K562 (cell line): ENCODE results near the gene CCDC85C. TPM values are rescaled to one million over a fixed set of nuclear protein-coding genes. Genes with fewer than 3 reads are reported as not detected.

Experiments
- ATAC-seq: fragments of 200-7000 bp; cut with Tn5 transposase; 3 replicates; pipeline ENCODE4 v1.9.1; 2020; ENCODE audit warnings: moderate library complexity
- BruUV-seq: library from RNA; stranded (reverse); fragments of 400-500 nt; replicated peaks from 2 replicates; lab custom pipeline; 2021; lab: Mats Ljungman, UMichigan
- CTCF ChIA-PET: fragments of 300-600 bp; formaldehyde crosslinking; extraction: SDS; loops from one replicate; lab custom pipeline; 2021; ENCODE audit warnings: low intra/inter-chr PET ratio; lab: Yijun Ruan, JAX
- POLR2A ChIA-PET: fragments of 300-600, 350-650 bp; sonication (Branson Sonifier 250); formaldehyde crosslinking; extraction: SDS; loops from one replicate; lab custom pipeline; 2021; ENCODE audit warnings: antibody characterized with exemption, inconsistent platforms; lab: Yijun Ruan, JAX
- DNase-seq, 4 experiments: peaks; one replicate each; pipeline versions ENCODE4 v3.0.0 to v3.0.0-alpha.2; 2011 to 2018; ENCODE audit warnings: low spot score in 3 of 4, mixed read lengths in 3 of 4; ENCODE audit errors: extremely low read depth in 1 of 4
- FAIRE-seq: peaks from 2 replicates; lab custom pipeline; 2011; peaks lifted over from hg19 to GRCh38; lab: Jason Lieb, UNC
- H2AFZ ChIP-seq: 2 replicates; pipeline ENCODE4 v1.6.0; 2011; ENCODE audit warnings: low read depth, low read length, control low read depth, inconsistent platforms
- H3K27ac ChIP-seq: fragments of 200-600 bp; 3 replicates; pipeline ENCODE4 v1.8.0; 2011; ENCODE audit warnings: low read depth, mild to moderate bottlenecking, control low read depth, inconsistent platforms, low read length, moderate library complexity, mixed read lengths; ENCODE audit errors: extremely low read depth
- H3K27me3 ChIP-seq, 2 experiments: fragments of 300-600 bp in 1 of 2; 2 replicates in 1 of 2; 3 replicates in 1 of 2; pipeline versions ENCODE4 v1.6.0 to v1.8.0; 2011; ENCODE audit warnings: inconsistent platforms in 2 of 2, low read length in 2 of 2, mild to moderate bottlenecking in 1 of 2, mixed read lengths in 1 of 2, moderate library complexity in 1 of 2; ENCODE audit not compliant: control insufficient read depth in 2 of 2, insufficient read depth in 2 of 2
- H3K36me3 ChIP-seq: fragments of 300-600 bp; 3 replicates; pipeline ENCODE4 v1.8.0; 2011; ENCODE audit warnings: mild to moderate bottlenecking, low read length, inconsistent platforms; ENCODE audit not compliant: control insufficient read depth, insufficient read depth
- H3K4me1 ChIP-seq, 2 experiments: fragments of 200-600 bp in 1 of 2; replicated peaks in 1 of 2; 2 replicates in 1 of 2; 3 replicates in 1 of 2; pipeline versions ENCODE4 v1.5.1 to v1.8.0; 2011; ENCODE audit warnings: inconsistent platforms in 2 of 2, low read length in 2 of 2, mild to moderate bottlenecking in 1 of 2, mixed read lengths in 1 of 2, moderate library complexity in 1 of 2; ENCODE audit not compliant: control insufficient read depth in 2 of 2, insufficient read depth in 2 of 2
- H3K4me2 ChIP-seq: 2 replicates; pipeline ENCODE4 v1.6.1; 2011; ENCODE audit warnings: low read length, control low read depth, inconsistent platforms, mixed read lengths; ENCODE audit not compliant: insufficient read depth
- H3K4me3 ChIP-seq: fragments of 200-600 bp; sonication (generic), shearing (Covaris generic); 2 replicates; pipeline ENCODE4 v1.5.1; 2016; ENCODE audit warnings: control low read depth, inconsistent platforms
- H3K79me2 ChIP-seq: fragments of 200-600 bp; 3 replicates; pipeline ENCODE4 v1.8.0; 2011; ENCODE audit warnings: low read length, inconsistent platforms; ENCODE audit not compliant: control insufficient read depth, insufficient read depth
- H3K9ac ChIP-seq, 2 experiments: 2 replicates each; pipeline versions ENCODE4 v1.6.0 to v1.6.1; 2011; ENCODE audit warnings: low read depth in 2 of 2, low read length in 2 of 2, control low read depth in 1 of 2, inconsistent platforms in 1 of 2, mild to moderate bottlenecking in 1 of 2, mixed read lengths in 1 of 2; ENCODE audit not compliant: insufficient read depth in 1 of 2
- H3K9me1 ChIP-seq: one replicate; pipeline ENCODE4 v1.6.0; 2011; ENCODE audit warnings: inconsistent platforms, mild to moderate bottlenecking, low read length, moderate library complexity; ENCODE audit not compliant: control insufficient read depth, insufficient read depth
- H3K9me3 ChIP-seq: replicated peaks from 2 replicates; pipeline ENCODE4 v1.5.1; 2011; ENCODE audit warnings: low read depth, low read length, inconsistent platforms; ENCODE audit not compliant: control insufficient read depth, insufficient read depth
- H4K20me1 ChIP-seq: replicated peaks from 2 replicates; pipeline ENCODE4 v1.6.1; 2011; ENCODE audit warnings: low read length, inconsistent platforms, mixed read lengths; ENCODE audit not compliant: control insufficient read depth, insufficient read depth
- ARNT ChIP-seq, 2 experiments: fragments of 450-650 bp; IDR thresholded peaks; 2 replicates each; pipeline ENCODE4 v1.6.1; 2016; ENCODE audit warnings: mild to moderate bottlenecking in 1 of 2
- ETV6 ChIP-seq, 3 experiments: fragments of 150-350 bp in 1 of 3; sonication (generic) in 1 of 3; formaldehyde crosslinking in 1 of 3; IDR thresholded peaks; 2 replicates each; pipeline versions ENCODE4 v1.6.1 to v1.8.0; 2014 to 2022; ENCODE audit warnings: borderline replicate concordance in 2 of 3, low read depth in 2 of 3, antibody characterized with exemption in 1 of 3, low read length in 1 of 3, mild to moderate bottlenecking in 1 of 3, missing genetic modification reagents in 1 of 3
- EZH2 ChIP-seq: IDR thresholded peaks from 2 replicates; pipeline ENCODE4 v1.6.1; 2012; ENCODE audit warnings: low read depth, mild to moderate bottlenecking, inconsistent platforms, low read length, borderline replicate concordance
- GATAD2A ChIP-seq: fragments of 450-650 bp; IDR thresholded peaks from 2 replicates; pipeline ENCODE4 v1.6.1; 2017
- HIVEP1 ChIP-seq: fragments of 250-450 bp; sonication (Bioruptor Pico); IDR thresholded peaks from 2 replicates; pipeline ENCODE4 v1.4.0; 2020; ENCODE audit warnings: mild to moderate bottlenecking
- PPARD ChIP-seq: fragments of 250-450 bp; sonication (Bioruptor Pico); IDR thresholded peaks from 2 replicates; pipeline ENCODE4 v1.8.0; 2022; ENCODE audit warnings: inconsistent platforms, mild to moderate bottlenecking, moderate library complexity
- ZKSCAN3 ChIP-seq: fragments of 250-450 bp; sonication (Bioruptor Pico); IDR thresholded peaks from 2 replicates; pipeline ENCODE4 v1.4.0; 2020
- ZNF175 ChIP-seq: fragments of 200-800 bp; sonication (Bioruptor generic); IDR thresholded peaks from 2 replicates; pipeline ENCODE4 v1.6.1; 2016; ENCODE audit warnings: low read depth, mild to moderate bottlenecking, missing genetic modification characterization, missing compliant biosample characterization
- ZNF274 ChIP-seq: IDR thresholded peaks from 2 replicates; pipeline ENCODE4 v1.6.1; 2011; ENCODE audit warnings: low read depth, mild to moderate bottlenecking, low read length, moderate library complexity, borderline replicate concordance
- WGBS: fragments of 100-300 bp; shearing (Covaris generic); methylation state at CpG from one replicate; pipeline ENCODE4 v1.1.6; 2016; ENCODE audit warnings: low coverage, mixed read lengths; ENCODE audit not compliant: insufficient coverage; ENCODE audit errors: missing lambda C conversion rate; 5-methylcytosine and 5-hydroxymethylcytosine counted together
- in situ Hi-C: fragments of 300-500 bp; cut with MboI; formaldehyde crosslinking; loops from 4 replicates; pipeline ENCODE4 v1.15.0; 2018; ENCODE audit warnings: inconsistent platforms, mixed read lengths
- intact Hi-C: fragments of 100-400 bp; cut with micrococcal nuclease; formaldehyde crosslinking; loops from 2 replicates; pipeline ENCODE4 v1.14.2; 2022
- polyA plus RNA-seq, 8 experiments: library from polyadenylated mRNA; depleted of rRNA in 4 of 8; stranded (reverse) in 5 of 8; unstranded in 3 of 8; fragments of >200 nt; fragmentation: Nextera tagmentation in 2 of 8; fragmentation: Illumina TruSeq in 1 of 8; extraction: Ambion mirVana in 2 of 8; extraction: Trizol in 1 of 8; gene quantifications; 2 replicates each; pipeline versions ENCODE4 v1.2.1 to v1.2.3, GENCODE V29; 2011 to 2014; ENCODE audit warnings: inconsistent platforms in 1 of 8, missing spikeins in 1 of 8
- total RNA-seq, 7 experiments: library from RNA; depleted of rRNA in 6 of 7; stranded (reverse); fragments of >200 nt in 6 of 7; fragmentation: Illumina TruSeq in 2 of 7; extraction: Trizol in 2 of 7; gene quantifications; 2 replicates each; pipeline versions ENCODE4 v1.2.1 to v1.2.3, GENCODE V29; 2011 to 2021; ENCODE audit warnings: low replicate concordance in 1 of 7
- TF ChIP-seq, protein P1 (sequence below): fragments of 250-450 bp; sonication (Bioruptor Pico); IDR thresholded peaks from 2 replicates; pipeline ENCODE4 v1.5.0; 2021; ENCODE audit warnings: mild to moderate bottlenecking, borderline replicate concordance

The CCDC85C gene
- total and polyA plus RNA-seq, 9 of the 15 experiments (the other 6 are each of a cell fraction or from before 2014, with no cell fraction given): 0.18 to 22.0 (median 6.3) TPM

DNA sequence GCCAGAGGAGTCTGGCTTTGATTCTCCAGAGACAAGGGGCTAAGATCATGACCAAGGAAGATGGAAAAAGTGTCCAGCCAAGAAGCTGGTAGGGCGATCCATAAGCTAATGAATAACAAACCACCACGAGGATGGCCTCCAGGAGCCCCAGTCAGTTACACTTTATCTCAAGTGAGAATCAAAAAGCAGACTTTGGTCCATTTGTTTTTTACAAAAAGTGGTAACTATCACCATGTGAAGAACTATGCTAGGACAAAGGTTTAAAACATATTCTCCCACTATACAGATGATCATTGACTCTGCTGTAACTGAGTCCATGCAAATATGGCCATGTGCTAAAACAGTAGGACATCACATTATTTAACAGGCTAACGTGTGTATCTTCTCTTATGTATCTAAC, 137.2 kb downstream of the CCDC85C start:
- no peaks in the 10 kb centered on the region for H3K9me1 ChIP-seq
- H3K9ac ChIP-seq: no peak overlapping the region
- peaks cover 41% of the 10 kb centered on the region for H3K79me2 ChIP-seq
- in situ Hi-C loops: no loop called here
- no peak overlapping the region for H3K4me2 ChIP-seq
- no peaks in the 10 kb centered on the region for H3K27me3 ChIP-seq
- H2AFZ ChIP-seq: no peak overlapping the region
- ATAC-seq (no peak), DNase-seq (no peak), FAIRE-seq (no peak)
- WGBS: 72% methylated on average over 3 of the region's 3 CpGs
- BruUV-seq: no TSS peak
- intact Hi-C loops: no loop called here
- H3K9me3 ChIP-seq: no peaks in the 10 kb centered on the region
- ChIA-PET CTCF (no interaction called here), POLR2A (interaction anchor here (0.6 kb wide), 1 partner anchor 908 kb away, joined by 6 read pairs; a partner anchor contains a TSS)
- peaks cover 0 to 2% of the 10 kb centered on the region in 2 experiments; a peak in 2 of 5 replicates for H3K4me1 ChIP-seq
- no peak overlapping the region for H3K27ac ChIP-seq
- peaks cover 34% of the 10 kb centered on the region; the same call in 2 of the 3 replicates for H3K36me3 ChIP-seq
- TF ChIP-seq GATAD2A (no peak), HIVEP1 (CRISPR knock-in tag) (no peak), EZH2 (no peak), PPARD (CRISPR knock-in tag) (no peak), ETV6 (IDR thresholded peaks at IDR 0.05; ENCODE audit: borderline replicate concordance in 1 of 2, low read depth in 2 of 2, low read length in 1 of 2) (no peak), ETV6 (CRISPR knock-in tag; IDR thresholded peaks at IDR 0.05; ENCODE audit: borderline replicate concordance) (no peak), ZNF274 (no peak), ZNF175 (CRISPR knock-in tag) (no peak), ARNT (IDR thresholded peaks at IDR 0.05) (no peak), ZKSCAN3 (CRISPR knock-in tag) (no peak)
- TF ChIP-seq, protein P1, sequence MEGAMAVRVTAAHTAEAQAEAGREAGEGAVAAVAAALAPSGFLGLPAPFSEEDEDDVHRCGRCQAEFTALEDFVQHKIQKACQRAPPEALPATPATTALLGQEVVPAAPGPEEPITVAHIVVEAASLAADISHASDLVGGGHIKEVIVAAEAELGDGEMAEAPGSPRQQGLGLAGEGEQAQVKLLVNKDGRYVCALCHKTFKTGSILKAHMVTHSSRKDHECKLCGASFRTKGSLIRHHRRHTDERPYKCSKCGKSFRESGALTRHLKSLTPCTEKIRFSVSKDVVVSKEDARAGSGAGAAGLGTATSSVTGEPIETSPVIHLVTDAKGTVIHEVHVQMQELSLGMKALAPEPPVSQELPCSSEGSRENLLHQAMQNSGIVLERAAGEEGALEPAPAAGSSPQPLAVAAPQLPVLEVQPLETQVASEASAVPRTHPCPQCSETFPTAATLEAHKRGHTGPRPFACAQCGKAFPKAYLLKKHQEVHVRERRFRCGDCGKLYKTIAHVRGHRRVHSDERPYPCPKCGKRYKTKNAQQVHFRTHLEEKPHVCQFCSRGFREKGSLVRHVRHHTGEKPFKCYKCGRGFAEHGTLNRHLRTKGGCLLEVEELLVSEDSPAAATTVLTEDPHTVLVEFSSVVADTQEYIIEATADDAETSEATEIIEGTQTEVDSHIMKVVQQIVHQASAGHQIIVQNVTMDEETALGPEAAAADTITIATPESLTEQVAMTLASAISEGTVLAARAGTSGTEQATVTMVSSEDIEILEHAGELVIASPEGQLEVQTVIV (CRISPR knock-in tag): no peak
- H4K20me1 ChIP-seq: peaks cover 18% of the 10 kb centered on the region
- H3K4me3 ChIP-seq: no peak overlapping the region
